HCT116 (cell line): ENCODE results near the gene SLC25A10. TPM values are rescaled to one million over a fixed set of nuclear protein-coding genes. Genes with fewer than 3 reads are reported as not detected.

Experiments
- ATAC-seq: fragments of 200-7000 bp; cut with Tn5 transposase; 2 replicates; pipeline ENCODE4 v1.9.1; 2020; ENCODE audit warnings: mild to moderate bottlenecking, moderate library complexity
- BruUV-seq: library from RNA; stranded (reverse); fragments of 400-500 nt; replicated peaks from 2 replicates; lab custom pipeline; 2021; lab: Mats Ljungman, UMichigan
- CTCF ChIA-PET: fragments of 300-600 bp; sonication (Branson Sonifier 250); formaldehyde crosslinking; loops from one replicate; lab custom pipeline; 2021; ENCODE audit warnings: antibody characterized with exemption; lab: Charles Lee
- POLR2A ChIA-PET: fragments of 300-600, 350-600 bp; sonication (Branson Sonifier 250); formaldehyde crosslinking; loops from one replicate; lab custom pipeline; 2021; ENCODE audit warnings: antibody characterized with exemption; lab: Charles Lee
- RAD21 ChIA-PET, 2 experiments: fragments of 300-600 bp; sonication (Branson Sonifier 250); formaldehyde crosslinking; loops; one replicate each; lab custom pipeline; 2023; ENCODE audit warnings: low total read pairs in 2 of 2; ENCODE audit not compliant: uncharacterized antibody in 2 of 2, unreplicated experiment in 2 of 2, low non-redundant PET in 1 of 2; lab: Charles Lee
- DNase-seq: peaks from one replicate; pipeline ENCODE4 v3.0.0-alpha.2; 2010; ENCODE audit warnings: low read depth, low spot score
- H2AFZ ChIP-seq: fragments of 200-600 bp; shearing (Covaris generic), sonication (generic); 2 replicates; pipeline ENCODE4 v1.6.1; 2017; ENCODE audit warnings: low read depth, mixed run types, mixed read lengths, antibody characterized with exemption, low read length; ENCODE audit not compliant: poor library complexity, severe bottlenecking
- H3K27ac ChIP-seq: 2 replicates; pipeline ENCODE4 v1.5.1; 2012; ENCODE audit warnings: low read depth, low read length
- H3K27me3 ChIP-seq: fragments of 200-600 bp; sonication (generic); 2 replicates; pipeline ENCODE4 v1.6.1; 2016; ENCODE audit warnings: mixed run types, low read length, mixed read lengths; ENCODE audit not compliant: insufficient read depth
- H3K36me3 ChIP-seq, 2 experiments: fragments of 200-500 bp in 1 of 2; fragments of 200-600 bp in 1 of 2; sonication (Bioruptor generic) in 1 of 2; sonication (generic) in 1 of 2; 2 replicates each; pipeline versions ENCODE4 v1.5.1 to v1.6.1; 2014 to 2016; ENCODE audit warnings: low read length in 2 of 2, inconsistent platforms in 1 of 2, mixed read lengths in 1 of 2, mixed run types in 1 of 2; ENCODE audit not compliant: insufficient read depth in 2 of 2, control insufficient read depth in 1 of 2
- H3K4me1 ChIP-seq, 2 experiments: fragments of 200-600 bp in 1 of 2; sonication (generic) in 1 of 2; 2 replicates each; pipeline versions ENCODE4 v1.5.1 to v1.6.1; 2012 to 2017; ENCODE audit warnings: low read length in 2 of 2, inconsistent platforms in 1 of 2, mild to moderate bottlenecking in 1 of 2, mixed read lengths in 1 of 2, mixed run types in 1 of 2, moderate library complexity in 1 of 2; ENCODE audit not compliant: insufficient read depth in 2 of 2, control insufficient read depth in 1 of 2
- H3K4me2 ChIP-seq: fragments of 200-600 bp; sonication (generic); 2 replicates; pipeline ENCODE4 v1.6.1; 2017; ENCODE audit warnings: mixed run types, low read length, mixed read lengths
- H3K4me3 ChIP-seq, 2 experiments: fragments of 200-600 bp in 1 of 2; sonication (generic) in 1 of 2; replicated peaks in 1 of 2; 2 replicates each; pipeline ENCODE4 v1.5.1; 2011 to 2016; ENCODE audit warnings: low read length in 2 of 2, control low read depth in 1 of 2, low read depth in 1 of 2, mild to moderate bottlenecking in 1 of 2, mixed read lengths in 1 of 2, mixed run types in 1 of 2
- H3K79me2 ChIP-seq: fragments of 200-600 bp; sonication (generic); 2 replicates; pipeline ENCODE4 v1.6.1; 2017; ENCODE audit warnings: mild to moderate bottlenecking, mixed run types, low read length, moderate library complexity, mixed read lengths; ENCODE audit not compliant: insufficient read depth
- H3K9ac ChIP-seq: fragments of 200-600 bp; sonication (generic); 2 replicates; pipeline ENCODE4 v1.6.1; 2016; ENCODE audit warnings: low read length, mixed read lengths
- H3K9me2 ChIP-seq: fragments of 200-600 bp; sonication (generic), shearing (Covaris generic); 2 replicates; pipeline ENCODE4 v1.6.1; 2017; ENCODE audit warnings: mixed run types, mild to moderate bottlenecking, moderate library complexity; ENCODE audit not compliant: insufficient read depth
- H3K9me3 ChIP-seq, 2 experiments: fragments of 200-500 bp in 1 of 2; fragments of 200-600 bp in 1 of 2; sonication (Bioruptor generic) in 1 of 2; sonication (generic) in 1 of 2; 2 replicates each; pipeline ENCODE4 v1.6.1; 2014 to 2017; ENCODE audit warnings: low read length in 2 of 2, mixed read lengths in 2 of 2, inconsistent platforms in 1 of 2, low read depth in 1 of 2, mild to moderate bottlenecking in 1 of 2, mixed run types in 1 of 2, moderate library complexity in 1 of 2; ENCODE audit not compliant: control insufficient read depth in 1 of 2, insufficient read depth in 1 of 2
- H4K20me1 ChIP-seq: fragments of 200-600 bp; sonication (generic), shearing (Covaris generic); 2 replicates; pipeline ENCODE4 v1.6.1; 2017; ENCODE audit warnings: mixed run types, mild to moderate bottlenecking, moderate library complexity; ENCODE audit not compliant: insufficient read depth
- ATF3 ChIP-seq: IDR thresholded peaks from 2 replicates; pipeline ENCODE4 v1.6.1; 2012
- EGR1 ChIP-seq: IDR thresholded peaks from 2 replicates; pipeline ENCODE4 v1.6.1; 2012; ENCODE audit warnings: low read depth
- EZH2 ChIP-seq: fragments of 200-600 bp; sonication (generic); IDR thresholded peaks from 2 replicates; pipeline ENCODE4 v1.6.1; 2017; ENCODE audit warnings: antibody characterized with exemption, mixed run types
- EZH2phosphoT487 ChIP-seq: fragments of 200-600 bp; IDR thresholded peaks from 2 replicates; pipeline ENCODE4 v1.6.1; 2018; ENCODE audit warnings: antibody characterized with exemption, borderline replicate concordance
- FOSL1 ChIP-seq: IDR thresholded peaks from 2 replicates; pipeline ENCODE4 v1.6.1; 2012; ENCODE audit warnings: low read depth
- JUND ChIP-seq: IDR thresholded peaks from 2 replicates; pipeline ENCODE4 v1.6.1; 2012
- RAD21 ChIP-seq: IDR thresholded peaks from 2 replicates; pipeline ENCODE4 v1.6.1; 2012; ENCODE audit warnings: low read depth, mild to moderate bottlenecking
- SIN3A ChIP-seq: IDR thresholded peaks from 2 replicates; pipeline ENCODE4 v1.6.1; 2012; ENCODE audit warnings: low read depth
- TCF7L2 ChIP-seq: IDR thresholded peaks from 2 replicates; pipeline ENCODE4 v1.7.0; 2011; ENCODE audit warnings: borderline replicate concordance, inconsistent platforms; ENCODE audit not compliant: insufficient read depth, insufficient read length; ENCODE audit errors: extremely low read depth
- ZBTB33 ChIP-seq: IDR thresholded peaks from 2 replicates; pipeline ENCODE4 v1.6.1; 2011; ENCODE audit warnings: mild to moderate bottlenecking, low read length, moderate library complexity; ENCODE audit not compliant: insufficient replicate concordance; ENCODE audit errors: extremely low read depth
- ZNF274 ChIP-seq: fragments of 200-500 bp; sonication (Bioruptor generic); IDR thresholded peaks from 2 replicates; pipeline ENCODE4 v1.6.1; 2014; ENCODE audit warnings: mild to moderate bottlenecking, low read depth, low read length, inconsistent platforms
- intact Hi-C: fragments of 100-400 bp; cut with micrococcal nuclease; formaldehyde crosslinking; loops from 2 replicates; pipeline ENCODE4 v1.10.0; 2022
- total RNA-seq: library from RNA; stranded (reverse); gene quantifications from one replicate; pipeline ENCODE4 v1.2.1, GENCODE V29; 2021; ENCODE audit not compliant: unreplicated experiment
- TF ChIP-seq, protein P1 (sequence below): IDR thresholded peaks from 2 replicates; pipeline ENCODE4 v1.6.1; 2012
- TF ChIP-seq, protein P2 (sequence below): IDR thresholded peaks from 2 replicates; pipeline ENCODE4 v1.6.1; 2012; ENCODE audit warnings: low read depth

Gene SLC25A10
- total RNA-seq, 1 experiment from 2014 or later, result 70.8 TPM

DNA sequence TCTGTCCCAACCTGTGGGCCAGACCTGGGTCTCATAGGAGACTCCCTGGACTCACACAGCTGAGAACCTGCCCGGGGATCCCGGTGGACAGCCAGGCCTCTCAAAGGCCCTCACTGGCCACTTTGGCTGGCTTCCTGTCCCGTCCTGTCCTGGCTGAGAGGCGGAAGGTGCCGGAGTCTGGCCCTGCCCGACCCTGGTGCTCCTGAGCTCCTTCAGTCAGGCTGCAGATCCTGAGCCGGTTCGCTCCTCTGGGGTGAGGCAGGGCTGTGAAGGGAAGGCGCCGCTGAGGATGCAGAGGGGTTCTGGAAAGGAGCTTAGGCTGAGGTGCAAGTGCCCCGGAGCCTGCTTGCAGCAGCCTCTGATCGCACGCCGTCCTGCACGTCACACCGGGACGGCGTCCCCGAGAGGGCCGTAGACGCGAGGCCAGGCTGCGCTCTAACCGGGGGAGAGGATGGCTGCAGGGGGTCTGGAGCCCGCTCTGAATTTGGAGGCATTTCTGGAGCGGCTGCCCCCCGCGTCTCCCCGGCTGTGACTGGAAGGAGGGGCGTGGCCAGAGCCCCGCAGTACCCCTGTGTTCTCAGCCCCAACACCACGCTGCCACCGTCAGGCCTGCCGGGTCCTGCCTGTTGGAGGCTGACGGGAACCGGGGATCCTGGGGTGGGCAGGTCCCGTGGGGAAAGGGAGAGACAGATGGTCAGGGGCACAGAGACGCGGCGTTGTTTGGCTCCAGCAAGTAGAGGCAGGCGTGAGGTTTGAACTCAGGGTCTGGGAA lies 24.1 kb upstream of the SLC25A10 start:
- no peak for ATAC-seq
- ChIA-PET CTCF (no interaction called here), RAD21 (no interaction called here), POLR2A (no interaction called here)
- Histone ChIP-seq H3K4me3 (no peak overlapping the region), H3K36me3 (peaks cover 39 to 75% of the 10 kb centered on the region in 2 experiments), H3K9me2 (no peaks in the 10 kb centered on the region), H3K27me3 (no peaks in the 10 kb centered on the region), H3K27ac (no peak overlapping the region; the same call in 1 of the 2 replicates), H3K4me2 (no peak overlapping the region), H4K20me1 (peaks cover 6% of the 10 kb centered on the region; the same call in 1 of the 2 replicates), H2AFZ (no peak overlapping the region), H3K79me2 (peaks cover 85% of the 10 kb centered on the region), H3K9me3 (no peaks in the 10 kb centered on the region), H3K9ac (no peak overlapping the region), H3K4me1 (peaks cover 10 to 15% of the 10 kb centered on the region in 2 experiments)
- BruUV-seq, result no TSS peak
- TF ChIP-seq ZBTB33, result no peak
- no peak for TF ChIP-seq EZH2phosphoT487
- no peak for TF ChIP-seq ATF3
- no peak for TF ChIP-seq EZH2
- TF ChIP-seq SIN3A, result no peak
- no peak for TF ChIP-seq TCF7L2
- TF ChIP-seq, protein P1, sequence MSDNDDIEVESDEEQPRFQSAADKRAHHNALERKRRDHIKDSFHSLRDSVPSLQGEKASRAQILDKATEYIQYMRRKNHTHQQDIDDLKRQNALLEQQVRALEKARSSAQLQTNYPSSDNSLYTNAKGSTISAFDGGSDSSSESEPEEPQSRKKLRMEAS, result no peak
- TF ChIP-seq EGR1, result no peak
- TF ChIP-seq, protein P2, sequence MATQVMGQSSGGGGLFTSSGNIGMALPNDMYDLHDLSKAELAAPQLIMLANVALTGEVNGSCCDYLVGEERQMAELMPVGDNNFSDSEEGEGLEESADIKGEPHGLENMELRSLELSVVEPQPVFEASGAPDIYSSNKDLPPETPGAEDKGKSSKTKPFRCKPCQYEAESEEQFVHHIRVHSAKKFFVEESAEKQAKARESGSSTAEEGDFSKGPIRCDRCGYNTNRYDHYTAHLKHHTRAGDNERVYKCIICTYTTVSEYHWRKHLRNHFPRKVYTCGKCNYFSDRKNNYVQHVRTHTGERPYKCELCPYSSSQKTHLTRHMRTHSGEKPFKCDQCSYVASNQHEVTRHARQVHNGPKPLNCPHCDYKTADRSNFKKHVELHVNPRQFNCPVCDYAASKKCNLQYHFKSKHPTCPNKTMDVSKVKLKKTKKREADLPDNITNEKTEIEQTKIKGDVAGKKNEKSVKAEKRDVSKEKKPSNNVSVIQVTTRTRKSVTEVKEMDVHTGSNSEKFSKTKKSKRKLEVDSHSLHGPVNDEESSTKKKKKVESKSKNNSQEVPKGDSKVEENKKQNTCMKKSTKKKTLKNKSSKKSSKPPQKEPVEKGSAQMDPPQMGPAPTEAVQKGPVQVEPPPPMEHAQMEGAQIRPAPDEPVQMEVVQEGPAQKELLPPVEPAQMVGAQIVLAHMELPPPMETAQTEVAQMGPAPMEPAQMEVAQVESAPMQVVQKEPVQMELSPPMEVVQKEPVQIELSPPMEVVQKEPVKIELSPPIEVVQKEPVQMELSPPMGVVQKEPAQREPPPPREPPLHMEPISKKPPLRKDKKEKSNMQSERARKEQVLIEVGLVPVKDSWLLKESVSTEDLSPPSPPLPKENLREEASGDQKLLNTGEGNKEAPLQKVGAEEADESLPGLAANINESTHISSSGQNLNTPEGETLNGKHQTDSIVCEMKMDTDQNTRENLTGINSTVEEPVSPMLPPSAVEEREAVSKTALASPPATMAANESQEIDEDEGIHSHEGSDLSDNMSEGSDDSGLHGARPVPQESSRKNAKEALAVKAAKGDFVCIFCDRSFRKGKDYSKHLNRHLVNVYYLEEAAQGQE, result no peak
- no peak for TF ChIP-seq RAD21
- no peak for TF ChIP-seq JUND
- TF ChIP-seq ZNF274, result no peak
- no peak for TF ChIP-seq FOSL1
- intact Hi-C loops, result no loop called here
- DNase-seq, result no peak
